GM19025 (cell line): ENCODE data around the gene ZNF830.
"Not testable (repeated sequence)": the region's sequence is repeated elsewhere in the genome, so short reads cannot be mapped to it uniquely, and the experiment has no call there.

ENCODE experiments used
- ATAC-seq: cut with Tn5 transposase; IDR thresholded peaks from one replicate; pipeline ENCODE4 v1.9.1; 2021; ENCODE audit warnings: mild to moderate bottlenecking, low read depth, moderate library complexity; ENCODE audit not compliant: unreplicated experiment

The ZNF830 gene

GRCh38 chr17:34989473-34989872 is 28.1 kb downstream of the ZNF830 start:
- ATAC-seq, result no peak

- ATAC-seq, result no peak
These were observed 29.6 kb downstream of the ZNF830 start for GRCh38 chr17:34990921-34991365.

GRCh38 chr17:34991606-34992005 is 30.3 kb downstream of the ZNF830 start:
- no peak for ATAC-seq

- no peak for ATAC-seq
These were observed 31.7 kb downstream of the ZNF830 start for GRCh38 chr17:34993031-34993430.

GRCh38 chr17:34996422-34997285 is 35.3 kb downstream of the ZNF830 start:
- ATAC-seq, result no peak

GRCh38 chr17:34997355-34997862 is 36.1 kb downstream of the ZNF830 start:
- no peak for ATAC-seq

GRCh38 chr17:34998205-34998604 is 36.9 kb downstream of the ZNF830 start:
- ATAC-seq, result peak; percentile 53

- ATAC-seq, result no peak
These were observed 38.1 kb downstream of the ZNF830 start for GRCh38 chr17:34999456-34999855.

- ATAC-seq, result not testable (repeated sequence)
These were observed 39.6 kb downstream of the ZNF830 start for GRCh38 chr17:35000965-35001364.

GRCh38 chr17:35001549-35001948 is 40.2 kb downstream of the ZNF830 start:
- no peak for ATAC-seq

- ATAC-seq, result no peak
These were observed 41.7 kb downstream of the ZNF830 start for GRCh38 chr17:35002876-35003551.

GRCh38 chr17:35003778-35004177 is 42.4 kb downstream of the ZNF830 start:
- no peak for ATAC-seq

- no peak for ATAC-seq
These were observed 45.0 kb downstream of the ZNF830 start for GRCh38 chr17:35006345-35006744.

- ATAC-seq, result no peak
These were observed 45.6 kb downstream of the ZNF830 start for GRCh38 chr17:35006961-35007360.

GRCh38 chr17:35010093-35010492 is 48.8 kb downstream of the ZNF830 start:
- ATAC-seq, result no peak

- no peak for ATAC-seq
These were observed 50.4 kb downstream of the ZNF830 start for GRCh38 chr17:35011671-35012216.
